Liver (tissue), 3 donors: ENCODE data around the gene CHAMP1.

Experiments
- ATF3 ChIP-seq: IDR thresholded peaks from 2 replicates; pipeline ENCODE4 v1.6.1; 2016; ENCODE audit warnings: antibody characterized with exemption
- EGR1 ChIP-seq, 2 donors: IDR thresholded peaks; 2 replicates each; pipeline ENCODE4 v1.6.1; 2016 to 2018; ENCODE audit warnings: antibody characterized with exemption in 2 of 2, low read depth in 2 of 2
- GABPA ChIP-seq, 2 donors: IDR thresholded peaks in 1 of 2; conservative IDR thresholded peaks in 1 of 2; 2 replicates each; pipeline ENCODE4 v1.6.1; 2016; ENCODE audit warnings: antibody characterized with exemption in 2 of 2, mild to moderate bottlenecking in 1 of 2, moderate library complexity in 1 of 2
- HNF4G ChIP-seq: IDR thresholded peaks from 2 replicates; pipeline ENCODE4 v1.6.1; 2016; ENCODE audit warnings: antibody characterized with exemption
- JUND ChIP-seq, 2 donors: IDR thresholded peaks; 2 replicates each; pipeline ENCODE4 v1.6.1; 2016; ENCODE audit warnings: antibody characterized with exemption in 2 of 2
- MAX ChIP-seq: IDR thresholded peaks from 2 replicates; pipeline ENCODE4 v1.6.1; 2016; ENCODE audit warnings: antibody characterized with exemption
- RAD21 ChIP-seq, 2 donors: IDR thresholded peaks; 2 replicates each; pipeline ENCODE4 v1.6.1; 2016; ENCODE audit warnings: antibody characterized with exemption in 2 of 2, mild to moderate bottlenecking in 2 of 2
- RXRA ChIP-seq, 2 donors: IDR thresholded peaks; 2 replicates each; pipeline ENCODE4 v1.6.1; 2017 to 2018; ENCODE audit warnings: antibody characterized with exemption in 2 of 2, mild to moderate bottlenecking in 1 of 2
- SP1 ChIP-seq: IDR thresholded peaks from 2 replicates; pipeline ENCODE4 v1.6.1; 2018; ENCODE audit warnings: antibody characterized with exemption, mild to moderate bottlenecking
- TAF1 ChIP-seq: conservative IDR thresholded peaks from 2 replicates; pipeline ENCODE4 v1.6.1; 2016; ENCODE audit warnings: antibody characterized with exemption, mild to moderate bottlenecking
- YY1 ChIP-seq: IDR thresholded peaks from 2 replicates; pipeline ENCODE4 v1.6.1; 2016; ENCODE audit warnings: antibody characterized with exemption, mild to moderate bottlenecking
- TF ChIP-seq, protein P1 (sequence below): fragments of 150-350 bp; IDR thresholded peaks from 2 replicates; pipeline ENCODE4 v1.5.1; 2017; ENCODE audit warnings: improper control_type of control experiment, low read depth, low read length; ENCODE audit not compliant: missing input control
- TF ChIP-seq, protein P2 (sequence below): IDR thresholded peaks from 2 replicates; pipeline ENCODE4 v1.6.1; 2016; ENCODE audit warnings: antibody characterized with exemption, mild to moderate bottlenecking
- donor health status: healthy.
- donor health status: healthy.

DNA sequence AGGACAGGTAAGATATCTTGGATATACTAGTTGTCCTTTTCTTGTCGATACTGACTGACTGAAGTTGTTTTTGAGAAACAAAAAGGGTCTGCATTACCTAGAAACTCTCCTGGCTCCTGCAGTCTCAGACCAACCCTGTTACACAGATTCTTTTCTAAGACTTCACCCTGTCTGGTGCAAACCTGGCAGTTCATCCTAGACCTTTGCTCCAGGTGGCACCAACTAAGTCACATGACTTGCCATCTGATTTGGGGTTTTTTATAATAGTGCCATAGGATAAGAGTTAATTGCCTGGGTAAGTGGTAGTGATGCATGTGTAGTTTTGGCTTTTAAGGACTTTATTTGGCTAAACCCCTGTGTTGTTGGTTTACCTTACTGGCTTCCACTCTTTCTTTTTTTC lies 14.3 kb downstream of the CHAMP1 start:
- TF ChIP-seq, protein P1, sequence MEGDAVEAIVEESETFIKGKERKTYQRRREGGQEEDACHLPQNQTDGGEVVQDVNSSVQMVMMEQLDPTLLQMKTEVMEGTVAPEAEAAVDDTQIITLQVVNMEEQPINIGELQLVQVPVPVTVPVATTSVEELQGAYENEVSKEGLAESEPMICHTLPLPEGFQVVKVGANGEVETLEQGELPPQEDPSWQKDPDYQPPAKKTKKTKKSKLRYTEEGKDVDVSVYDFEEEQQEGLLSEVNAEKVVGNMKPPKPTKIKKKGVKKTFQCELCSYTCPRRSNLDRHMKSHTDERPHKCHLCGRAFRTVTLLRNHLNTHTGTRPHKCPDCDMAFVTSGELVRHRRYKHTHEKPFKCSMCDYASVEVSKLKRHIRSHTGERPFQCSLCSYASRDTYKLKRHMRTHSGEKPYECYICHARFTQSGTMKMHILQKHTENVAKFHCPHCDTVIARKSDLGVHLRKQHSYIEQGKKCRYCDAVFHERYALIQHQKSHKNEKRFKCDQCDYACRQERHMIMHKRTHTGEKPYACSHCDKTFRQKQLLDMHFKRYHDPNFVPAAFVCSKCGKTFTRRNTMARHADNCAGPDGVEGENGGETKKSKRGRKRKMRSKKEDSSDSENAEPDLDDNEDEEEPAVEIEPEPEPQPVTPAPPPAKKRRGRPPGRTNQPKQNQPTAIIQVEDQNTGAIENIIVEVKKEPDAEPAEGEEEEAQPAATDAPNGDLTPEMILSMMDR: no peak
- no peak for TF ChIP-seq SP1
- TF ChIP-seq EGR1 (IDR thresholded peaks at IDR 0.05; ENCODE audit: low read depth in 2 of 2): no peak
- TF ChIP-seq TAF1: no peak
- no peak for TF ChIP-seq YY1
- no peak for TF ChIP-seq MAX
- TF ChIP-seq, protein P2, sequence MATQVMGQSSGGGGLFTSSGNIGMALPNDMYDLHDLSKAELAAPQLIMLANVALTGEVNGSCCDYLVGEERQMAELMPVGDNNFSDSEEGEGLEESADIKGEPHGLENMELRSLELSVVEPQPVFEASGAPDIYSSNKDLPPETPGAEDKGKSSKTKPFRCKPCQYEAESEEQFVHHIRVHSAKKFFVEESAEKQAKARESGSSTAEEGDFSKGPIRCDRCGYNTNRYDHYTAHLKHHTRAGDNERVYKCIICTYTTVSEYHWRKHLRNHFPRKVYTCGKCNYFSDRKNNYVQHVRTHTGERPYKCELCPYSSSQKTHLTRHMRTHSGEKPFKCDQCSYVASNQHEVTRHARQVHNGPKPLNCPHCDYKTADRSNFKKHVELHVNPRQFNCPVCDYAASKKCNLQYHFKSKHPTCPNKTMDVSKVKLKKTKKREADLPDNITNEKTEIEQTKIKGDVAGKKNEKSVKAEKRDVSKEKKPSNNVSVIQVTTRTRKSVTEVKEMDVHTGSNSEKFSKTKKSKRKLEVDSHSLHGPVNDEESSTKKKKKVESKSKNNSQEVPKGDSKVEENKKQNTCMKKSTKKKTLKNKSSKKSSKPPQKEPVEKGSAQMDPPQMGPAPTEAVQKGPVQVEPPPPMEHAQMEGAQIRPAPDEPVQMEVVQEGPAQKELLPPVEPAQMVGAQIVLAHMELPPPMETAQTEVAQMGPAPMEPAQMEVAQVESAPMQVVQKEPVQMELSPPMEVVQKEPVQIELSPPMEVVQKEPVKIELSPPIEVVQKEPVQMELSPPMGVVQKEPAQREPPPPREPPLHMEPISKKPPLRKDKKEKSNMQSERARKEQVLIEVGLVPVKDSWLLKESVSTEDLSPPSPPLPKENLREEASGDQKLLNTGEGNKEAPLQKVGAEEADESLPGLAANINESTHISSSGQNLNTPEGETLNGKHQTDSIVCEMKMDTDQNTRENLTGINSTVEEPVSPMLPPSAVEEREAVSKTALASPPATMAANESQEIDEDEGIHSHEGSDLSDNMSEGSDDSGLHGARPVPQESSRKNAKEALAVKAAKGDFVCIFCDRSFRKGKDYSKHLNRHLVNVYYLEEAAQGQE: no peak
- no peak for TF ChIP-seq RAD21 (IDR thresholded peaks at IDR 0.05)
- TF ChIP-seq RXRA (IDR thresholded peaks at IDR 0.05): no peak
- TF ChIP-seq JUND (IDR thresholded peaks at IDR 0.05): no peak
- no peak for TF ChIP-seq GABPA (IDR thresholded peaks at IDR 0.05 in 1 of 2, conservative IDR thresholded peaks at IDR 0.05 in 1 of 2)
- no peak for TF ChIP-seq ATF3
- no peak for TF ChIP-seq HNF4G
